GM19099 (cell line): ENCODE data around the gene AGMO.

Experiments
- POLR2A ChIP-seq: IDR thresholded peaks from 3 replicates; pipeline ENCODE4 v1.6.1; 2011; ENCODE audit warnings: low read depth; ENCODE audit not compliant: insufficient read length; ENCODE audit errors: extremely low read depth

AGMO gene

GRCh38 chr7:15462721-15463389 is 99.0 kb downstream of the AGMO start:
- no peak for TF ChIP-seq POLR2A

GRCh38 chr7:15461576-15461975 is 100.2 kb downstream of the AGMO start:
- no peak for TF ChIP-seq POLR2A

- TF ChIP-seq POLR2A, result no peak
Observed at GRCh38 chr7:15459018-15459615, 102.7 kb downstream of the AGMO start.

- no peak for TF ChIP-seq POLR2A
Observed at GRCh38 chr7:15457990-15458955, 103.5 kb downstream of the AGMO start.

- no peak for TF ChIP-seq POLR2A
Observed at GRCh38 chr7:15452670-15453069, 109.1 kb downstream of the AGMO start.

GRCh38 chr7:15446722-15447121 is 115.1 kb downstream of the AGMO start:
- no peak for TF ChIP-seq POLR2A

- TF ChIP-seq POLR2A, result no peak
Observed at GRCh38 chr7:15446280-15446679, 115.5 kb downstream of the AGMO start.

- TF ChIP-seq POLR2A, result no peak
Observed at GRCh38 chr7:15441915-15442314, 119.9 kb downstream of the AGMO start.

- no peak for TF ChIP-seq POLR2A
Observed at GRCh38 chr7:15440482-15440881, 121.3 kb downstream of the AGMO start.

GRCh38 chr7:15439853-15440252 is 122.0 kb downstream of the AGMO start:
- no peak for TF ChIP-seq POLR2A

GRCh38 chr7:15433151-15433550 is 128.7 kb downstream of the AGMO start:
- TF ChIP-seq POLR2A, result no peak

- no peak for TF ChIP-seq POLR2A
Observed at GRCh38 chr7:15430911-15431310, 130.9 kb downstream of the AGMO start.

GRCh38 chr7:15430191-15430590 is 131.6 kb downstream of the AGMO start:
- no peak for TF ChIP-seq POLR2A

GRCh38 chr7:15424468-15424867 is 137.3 kb downstream of the AGMO start:
- no peak for TF ChIP-seq POLR2A

GRCh38 chr7:15419596-15419995 is 142.2 kb downstream of the AGMO start:
- no peak for TF ChIP-seq POLR2A

- TF ChIP-seq POLR2A, result no peak
Observed at GRCh38 chr7:15418264-15418663, 143.6 kb downstream of the AGMO start.

GRCh38 chr7:15417341-15417988 is 144.3 kb downstream of the AGMO start:
- TF ChIP-seq POLR2A, result no peak
